ENCODE measurements around the gene SERPINB11.

GRCh38 chr18:63683152-63683551, 19.6 kb upstream of the SERPINB11 start:
- TF ChIP-seq POLR2AphosphoS5 (IDR thresholded peaks at IDR 0.05; ENCODE audit: low read depth, low read length) (no peak), TAF1 (IDR thresholded peaks at IDR 0.05; ENCODE audit: borderline replicate concordance, insufficient read depth, low read length) (no peak), SIN3A (IDR thresholded peaks at IDR 0.05; ENCODE audit: borderline replicate concordance, insufficient read depth, low read length) (no peak)
